Measurements from ENCODE around the gene PDLIM5.

DNA sequence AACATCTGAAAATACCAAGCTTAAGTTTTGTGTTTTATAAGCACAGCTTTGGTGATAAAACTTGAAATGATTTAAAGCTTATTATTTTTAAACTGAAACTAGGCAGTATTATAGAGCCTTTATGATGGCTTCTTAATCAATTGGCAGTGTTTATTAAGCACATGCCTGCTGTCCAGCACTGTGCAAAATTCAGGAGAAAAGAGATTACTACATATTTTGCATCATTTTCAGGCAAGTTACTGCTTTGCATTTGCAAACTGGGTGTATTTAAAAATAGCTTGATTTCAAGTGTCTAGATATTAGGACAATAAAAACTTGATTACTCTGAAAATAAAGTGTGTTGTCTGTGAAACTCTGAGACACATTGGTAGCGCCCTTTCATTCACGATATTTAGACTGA is 126.5 kb downstream of the PDLIM5 start:
- TF ChIP-seq, protein P1, sequence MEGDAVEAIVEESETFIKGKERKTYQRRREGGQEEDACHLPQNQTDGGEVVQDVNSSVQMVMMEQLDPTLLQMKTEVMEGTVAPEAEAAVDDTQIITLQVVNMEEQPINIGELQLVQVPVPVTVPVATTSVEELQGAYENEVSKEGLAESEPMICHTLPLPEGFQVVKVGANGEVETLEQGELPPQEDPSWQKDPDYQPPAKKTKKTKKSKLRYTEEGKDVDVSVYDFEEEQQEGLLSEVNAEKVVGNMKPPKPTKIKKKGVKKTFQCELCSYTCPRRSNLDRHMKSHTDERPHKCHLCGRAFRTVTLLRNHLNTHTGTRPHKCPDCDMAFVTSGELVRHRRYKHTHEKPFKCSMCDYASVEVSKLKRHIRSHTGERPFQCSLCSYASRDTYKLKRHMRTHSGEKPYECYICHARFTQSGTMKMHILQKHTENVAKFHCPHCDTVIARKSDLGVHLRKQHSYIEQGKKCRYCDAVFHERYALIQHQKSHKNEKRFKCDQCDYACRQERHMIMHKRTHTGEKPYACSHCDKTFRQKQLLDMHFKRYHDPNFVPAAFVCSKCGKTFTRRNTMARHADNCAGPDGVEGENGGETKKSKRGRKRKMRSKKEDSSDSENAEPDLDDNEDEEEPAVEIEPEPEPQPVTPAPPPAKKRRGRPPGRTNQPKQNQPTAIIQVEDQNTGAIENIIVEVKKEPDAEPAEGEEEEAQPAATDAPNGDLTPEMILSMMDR (conservative IDR thresholded peaks at IDR 0.05; ENCODE audit: low read length) = no peak
- no peak for TF ChIP-seq EZH2phosphoT487 (IDR thresholded peaks at IDR 0.05; ENCODE audit: borderline replicate concordance, low read depth, low read length)
